ENCODE results near the gene PYCR2. TPM values are rescaled to one million over a fixed set of nuclear protein-coding genes. Genes with fewer than 3 reads are reported as not detected.
A peak's percentile ranks its signal among the peaks of the same experiment; 100 is the strongest.

Gene PYCR2
- total RNA-seq, 4 donors from 2014 or later, result 31.9 to 50.3 (median 42.5) TPM

GRCh38 chr1:225880222-225880588 lies 43.8 kb downstream of the PYCR2 start:
- DNase-seq, result peak; percentile 25 to 47
- peak overlapping the region; percentile 86 to 98 (median 89) for H3K27ac ChIP-seq
- H3K4me1 ChIP-seq, result peaks cover 54 to 55% of the 10 kb centered on the region in 2 donors
- no peaks in the 10 kb centered on the region for H3K9me3 ChIP-seq
- no peaks in the 10 kb centered on the region for H3K27me3 ChIP-seq
- ATAC-seq, result no peak
- in situ Hi-C loops (cut with MboI; ENCODE audit: low sequenced_read_pairs in 4 of 4) (no loop called here), intact Hi-C loops (cut with DNase I; ENCODE audit: low total_unique reads) (loop anchor here (2.0 to 10.0 kb wide), 4 partner anchors 45 to 182 kb away; partner anchors contain the start of genes H3-3A, PYCR2 and SDE2)
- no peak for TF ChIP-seq POLR2A (IDR thresholded peaks at IDR 0.05)
- TF ChIP-seq CTCF (IDR thresholded peaks at IDR 0.05 in 4 of 5, conservative IDR thresholded peaks at IDR 0.05 in 1 of 5), result no peak
- H3K36me3 ChIP-seq, result peaks cover 0 to 2% of the 10 kb centered on the region in 2 donors
- no peak overlapping the region for H3K4me3 ChIP-seq

DNA sequence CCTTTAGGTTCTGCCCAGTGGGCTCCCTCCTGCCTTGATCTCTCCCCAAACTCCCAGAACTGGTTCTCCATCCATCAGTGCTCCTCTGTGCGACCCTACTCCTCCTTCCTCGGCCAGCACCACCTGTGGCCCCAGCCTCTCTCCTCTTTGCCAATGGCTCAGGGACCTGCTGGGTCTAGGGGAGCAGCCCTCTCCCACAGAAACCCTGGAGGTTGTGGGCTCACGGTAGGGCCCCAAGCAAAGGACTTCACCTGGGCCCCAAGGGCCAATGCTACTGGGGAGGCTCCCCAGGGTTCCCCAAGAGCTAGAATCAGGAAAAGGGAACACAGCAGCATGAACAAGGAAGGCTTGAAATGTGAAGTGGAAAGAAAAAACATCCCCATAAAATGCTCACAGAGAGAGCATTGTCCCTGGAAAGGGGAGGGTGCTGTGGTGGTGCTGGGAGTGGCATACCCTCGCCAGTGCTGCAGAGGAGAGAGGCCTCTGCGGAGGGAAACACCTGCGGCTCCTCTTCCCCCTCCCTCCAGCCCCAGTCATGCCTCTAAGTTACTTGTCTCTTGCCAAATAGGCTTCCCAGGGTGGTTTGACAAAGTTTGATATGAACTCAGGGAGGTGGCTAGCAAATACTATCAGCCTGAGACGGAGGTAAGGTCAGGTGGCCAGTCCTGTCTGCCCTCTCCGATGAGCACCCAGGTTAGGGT lies 44.4 kb downstream of the PYCR2 start:
- no peak for ATAC-seq
- TF ChIP-seq CTCF (IDR thresholded peaks at IDR 0.05 in 4 of 5, conservative IDR thresholded peaks at IDR 0.05 in 1 of 5) (no peak), POLR2A (IDR thresholded peaks at IDR 0.05) (no peak)

DNA sequence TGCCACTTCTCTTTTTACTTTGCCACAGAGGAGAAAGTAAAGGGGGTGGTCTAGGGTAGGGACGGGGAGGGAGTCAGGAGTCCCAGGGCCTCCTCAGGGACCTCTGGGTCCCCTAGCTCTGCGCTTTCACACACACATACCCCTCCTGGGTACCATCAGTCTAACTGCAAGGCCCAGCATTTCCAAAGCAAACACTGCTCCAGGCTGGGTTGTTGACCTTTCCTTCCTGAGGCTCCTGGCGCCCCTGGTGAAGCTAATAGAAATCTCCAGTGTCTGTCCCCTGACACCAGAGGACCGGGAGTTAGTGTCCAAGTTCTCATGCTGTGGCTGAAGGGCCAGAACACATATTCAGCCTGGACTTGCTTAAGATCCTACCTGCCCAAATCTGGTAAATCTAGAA lies 45.8 kb downstream of the PYCR2 start:
- Histone ChIP-seq H3K27ac (peak overlapping the region; percentile 86 to 98 (median 89)), H3K36me3 (peaks cover 0 to 22% of the 10 kb centered on the region in 2 donors), H3K27me3 (no peaks in the 10 kb centered on the region), H3K4me1 (peaks cover 52 to 55% of the 10 kb centered on the region in 2 donors), H3K9me3 (no peaks in the 10 kb centered on the region), H3K4me3 (no peak overlapping the region)
- intact Hi-C loops (cut with DNase I; ENCODE audit: low total_unique reads) (loop anchor here (5.0 kb wide), 3 partner anchors 34 to 226 kb away; partner anchors contain the start of gene ENAH), in situ Hi-C loops (cut with MboI; ENCODE audit: low sequenced_read_pairs in 4 of 4) (no loop called here)
- ATAC-seq (no peak), DNase-seq (peak in 1 of 2 donors; percentile 14)
- TF ChIP-seq CTCF (IDR thresholded peaks at IDR 0.05 in 4 of 5, conservative IDR thresholded peaks at IDR 0.05 in 1 of 5) (no peak), POLR2A (IDR thresholded peaks at IDR 0.05) (no peak)

More for the DNA sequence above, 44.4 kb downstream of the PYCR2 start:
- no peak overlapping the region for H3K4me3 ChIP-seq
- H3K9me3 ChIP-seq, result no peaks in the 10 kb centered on the region
- in situ Hi-C loops (cut with MboI; ENCODE audit: low sequenced_read_pairs in 4 of 4), result no loop called here
- H3K4me1 ChIP-seq, result peaks cover 54 to 55% of the 10 kb centered on the region in 2 donors
- no peaks in the 10 kb centered on the region for H3K27me3 ChIP-seq
- H3K27ac ChIP-seq, result peak overlapping the region; percentile 86 to 98 (median 89)
- intact Hi-C loops (cut with DNase I; ENCODE audit: low total_unique reads), result loop anchor here (2.0 to 10.0 kb wide), 7 partner anchors 33 to 227 kb away; partner anchors contain the start of genes ENAH, H3-3A, PYCR2 and SDE2
- peaks cover 0 to 8% of the 10 kb centered on the region in 2 donors for H3K36me3 ChIP-seq
- peak in 1 of 2 donors; percentile 10 for DNase-seq

DNA sequence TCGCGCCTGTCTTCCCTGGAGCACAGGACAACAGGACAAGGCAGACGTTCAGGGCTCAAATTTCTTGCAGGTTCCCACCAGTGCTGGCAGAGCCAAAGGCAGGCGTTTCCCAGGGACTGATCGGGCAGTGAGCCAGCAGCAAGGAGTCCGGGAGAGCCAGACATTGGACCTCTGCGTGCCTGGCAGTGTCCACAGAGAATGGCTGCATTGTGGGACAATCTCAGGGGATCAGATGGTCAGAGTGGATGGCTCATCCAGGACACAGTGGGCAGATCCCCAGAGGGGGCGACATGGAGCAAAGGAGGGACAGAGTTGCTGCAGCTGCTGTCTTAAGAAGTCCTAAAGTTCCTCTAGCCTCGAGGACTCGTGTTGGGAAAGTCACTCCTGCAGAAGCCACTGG lies 46.5 kb downstream of the PYCR2 start:
- H3K9me3 ChIP-seq, result no peaks in the 10 kb centered on the region
- in situ Hi-C loops (cut with MboI; ENCODE audit: low sequenced_read_pairs in 4 of 4), result no loop called here
- H3K27me3 ChIP-seq, result no peaks in the 10 kb centered on the region
- TF ChIP-seq CTCF (IDR thresholded peaks at IDR 0.05 in 4 of 5, conservative IDR thresholded peaks at IDR 0.05 in 1 of 5) (peak; percentile 26 to 70 (median 44)), POLR2A (IDR thresholded peaks at IDR 0.05) (no peak)
- peaks cover 0 to 25% of the 10 kb centered on the region in 2 donors for H3K36me3 ChIP-seq
- DNase-seq, result peak; percentile 53 to 87
- peak; percentile 34 to 64 for ATAC-seq
- no peak overlapping the region for H3K4me3 ChIP-seq
- intact Hi-C loops (cut with DNase I; ENCODE audit: low total_unique reads), result loop anchor here (5.0 kb wide), 3 partner anchors 35 to 225 kb away; partner anchors contain the start of gene ENAH
- H3K4me1 ChIP-seq, result peaks cover 49 to 55% of the 10 kb centered on the region in 2 donors
- H3K27ac ChIP-seq, result peak overlapping the region; percentile 86 to 98 (median 89)
